Body of pancreas (tissue), 4 donors: ENCODE data around the gene CACNG4.

Experiments used
- CTCF ChIP-seq, 7 experiments: fragments of 450-650 bp in 4 of 7; fragments of 200-600 bp in 3 of 7; sonication (generic) in 3 of 7; IDR thresholded peaks; one replicate each; pipeline ENCODE4 v1.5.1; 2016 to 2019; ENCODE audit warnings: antibody characterized with exemption in 7 of 7
- POLR2A ChIP-seq, 3 donors: fragments of 450-650 bp; IDR thresholded peaks; one replicate each; pipeline ENCODE4 v1.6.1; 2016; ENCODE audit warnings: antibody characterized with exemption in 3 of 3, mild to moderate bottlenecking in 2 of 3

- TF ChIP-seq CTCF (IDR thresholded peaks at IDR 0.05) (peak in 5 of 7 experiments; percentile 12 to 43 (median 30)), POLR2A (IDR thresholded peaks at IDR 0.05) (no peak)
These were observed 49.3 kb upstream of the CACNG4 start for GRCh38 chr17:66915204-66915611.
